GM12878 (cell line): ENCODE results near the gene PSMC3IP. TPM values are rescaled to one million over a fixed set of nuclear protein-coding genes. Genes with fewer than 3 reads are reported as not detected.

Experiments
- ATAC-seq: fragments of 200-7000 bp; cut with Tn5 transposase; 3 replicates; pipeline ENCODE4 v1.9.1; 2020; ENCODE audit warnings: mild to moderate bottlenecking, moderate library complexity
- BruUV-seq: library from RNA; stranded (reverse); fragments of 400-500 nt; replicated peaks from 2 replicates; lab custom pipeline; 2021; lab: Mats Ljungman, UMichigan
- CTCF ChIA-PET: fragments of 300-600 bp; sonication (Branson Sonifier 250); formaldehyde crosslinking; extraction: SDS; loops from one replicate; lab custom pipeline; 2021; ENCODE audit warnings: inconsistent platforms; lab: Yijun Ruan, JAX
- POLR2A ChIA-PET: fragments of 350-600 bp; formaldehyde crosslinking; extraction: SDS; loops from one replicate; lab custom pipeline; 2021; ENCODE audit warnings: inconsistent platforms; lab: Charles Lee
- RAD21 ChIA-PET: fragments of 300-600 bp; sonication (Branson Sonifier 250); formaldehyde crosslinking; loops from one replicate; lab custom pipeline; 2023; ENCODE audit warnings: antibody characterized with exemption; ENCODE audit not compliant: unreplicated experiment; lab: Charles Lee
- SMC1A ChIA-PET: fragments of 300-600 bp; sonication (Branson Sonifier 250); formaldehyde crosslinking; loops from one replicate; lab custom pipeline; 2023; ENCODE audit not compliant: unreplicated experiment, uncharacterized antibody; lab: Charles Lee
- DNase-seq: peaks from one replicate; pipeline ENCODE4 v3.0.0-alpha.2; 2011; ENCODE audit warnings: low read depth, low spot score
- FAIRE-seq: peaks from 3 replicates; lab custom pipeline; 2011; peaks lifted over from hg19 to GRCh38; lab: Jason Lieb, UNC
- H2AFZ ChIP-seq: 2 replicates; pipeline ENCODE4 v1.6.0; 2011; ENCODE audit warnings: low read depth, low read length, control low read depth; ENCODE audit not compliant: control insufficient read depth
- H3K27ac ChIP-seq: 2 replicates; pipeline ENCODE4 v1.5.1; 2011; ENCODE audit warnings: control low read depth; ENCODE audit not compliant: control insufficient read depth, insufficient read depth
- H3K27me3 ChIP-seq, 2 experiments: replicated peaks in 1 of 2; 2 replicates each; pipeline versions ENCODE4 v1.6.0 to v1.6.1; 2011; ENCODE audit warnings: low read length in 1 of 2; ENCODE audit not compliant: control insufficient read depth in 2 of 2, insufficient read depth in 2 of 2
- H3K36me3 ChIP-seq, 2 experiments: 2 replicates each; pipeline ENCODE4 v1.5.1; 2011; ENCODE audit warnings: low read length in 1 of 2; ENCODE audit not compliant: control insufficient read depth in 2 of 2, insufficient read depth in 2 of 2
- H3K4me1 ChIP-seq: 2 replicates; pipeline ENCODE4 v1.6.1; 2011; ENCODE audit warnings: mild to moderate bottlenecking, low read length, moderate library complexity, mixed read lengths; ENCODE audit not compliant: control insufficient read depth, insufficient read depth
- H3K4me2 ChIP-seq: 2 replicates; pipeline ENCODE4 v1.6.0; 2011; ENCODE audit warnings: control low read depth; ENCODE audit not compliant: control insufficient read depth, insufficient read depth
- H3K4me3 ChIP-seq: fragments of 200-600 bp; sonication (generic); 2 replicates; pipeline ENCODE4 v1.5.1; 2016
- H3K79me2 ChIP-seq: 2 replicates; pipeline ENCODE4 v1.6.0; 2011; ENCODE audit warnings: low read length; ENCODE audit not compliant: control insufficient read depth, insufficient read depth
- H3K9ac ChIP-seq: 2 replicates; pipeline ENCODE4 v1.8.0; 2011; ENCODE audit warnings: low read length, control low read depth, mixed read lengths; ENCODE audit not compliant: control insufficient read depth, insufficient read depth
- H3K9me3 ChIP-seq: replicated peaks from 3 replicates; pipeline ENCODE4 v1.5.1; 2011; ENCODE audit warnings: mild to moderate bottlenecking, low read length; ENCODE audit not compliant: control insufficient read depth, insufficient read depth
- H4K20me1 ChIP-seq: 2 replicates; pipeline ENCODE4 v1.6.0; 2011; ENCODE audit not compliant: control insufficient read depth, insufficient read depth
- BCL11A ChIP-seq: IDR thresholded peaks from 2 replicates; pipeline ENCODE4 v1.6.1; 2011; ENCODE audit warnings: low read depth, low read length
- BMI1 ChIP-seq: fragments of 450-650 bp; IDR thresholded peaks from 2 replicates; pipeline ENCODE4 v1.6.1; 2016; ENCODE audit warnings: mild to moderate bottlenecking, moderate library complexity, borderline replicate concordance
- CHD1 ChIP-seq: IDR thresholded peaks from 2 replicates; pipeline ENCODE4 v1.6.1; 2012; ENCODE audit warnings: low read depth, low read length, improper control_type of control experiment
- CREB1 ChIP-seq: IDR thresholded peaks from 2 replicates; pipeline ENCODE4 v1.6.1; 2012; ENCODE audit warnings: low read depth, mild to moderate bottlenecking, inconsistent platforms
- GATAD2B ChIP-seq: fragments of 450-650 bp; conservative IDR thresholded peaks from 2 replicates; pipeline ENCODE4 v1.6.1; 2017; ENCODE audit warnings: low read depth, mild to moderate bottlenecking, moderate library complexity
- HDAC6 ChIP-seq: fragments of 200-600 bp; sonication (generic); IDR thresholded peaks from one replicate; pipeline ENCODE4 v1.8.0; 2017; ENCODE audit warnings: antibody characterized with exemption; ENCODE audit not compliant: unreplicated experiment
- MEF2A ChIP-seq: IDR thresholded peaks from 2 replicates; pipeline ENCODE4 v1.6.1; 2011; ENCODE audit warnings: low read depth, mild to moderate bottlenecking, low read length, moderate library complexity; ENCODE audit not compliant: insufficient read depth
- MXI1 ChIP-seq: fragments of 150-350 bp; IDR thresholded peaks from 2 replicates; pipeline ENCODE4 v1.6.1; 2011; ENCODE audit warnings: low read depth, mild to moderate bottlenecking, inconsistent platforms, low read length, improper control_type of control experiment
- POLR2AphosphoS2 ChIP-seq: IDR thresholded peaks from 2 replicates; pipeline ENCODE4 v1.6.1; 2011; ENCODE audit warnings: low read depth, mild to moderate bottlenecking, low read length, improper control_type of control experiment, moderate library complexity
- SIN3A ChIP-seq: IDR thresholded peaks from 2 replicates; pipeline ENCODE4 v1.6.1; 2012; ENCODE audit warnings: low read depth, low read length, improper control_type of control experiment
- SRF ChIP-seq, 2 experiments: IDR thresholded peaks; 2 replicates each; pipeline ENCODE4 v1.6.1; 2011; ENCODE audit warnings: low read depth in 2 of 2, low read length in 2 of 2, mild to moderate bottlenecking in 1 of 2, moderate library complexity in 1 of 2
- YY1 ChIP-seq: IDR thresholded peaks from 2 replicates; pipeline ENCODE4 v1.6.1; 2011; ENCODE audit warnings: low read depth, mild to moderate bottlenecking, low read length
- ZNF24 ChIP-seq: fragments of 450-650 bp; IDR thresholded peaks from 2 replicates; pipeline ENCODE4 v1.6.1; 2017; ENCODE audit warnings: antibody characterized with exemption, mild to moderate bottlenecking
- ZNF384 ChIP-seq: IDR thresholded peaks from 2 replicates; pipeline ENCODE4 v1.6.1; 2012; ENCODE audit warnings: low read depth, mild to moderate bottlenecking, low read length, improper control_type of control experiment, borderline replicate concordance
- WGBS: methylation state at CpG from one replicate; pipeline ENCODE4 v1.1.6; 2016; ENCODE audit warnings: low lambda C conversion rate; ENCODE audit not compliant: insufficient replicate concordance, insufficient coverage; ENCODE audit errors: missing lambda C conversion rate; 5-methylcytosine and 5-hydroxymethylcytosine counted together
- in situ Hi-C: fragments of 300-500 bp; cut with MboI; formaldehyde crosslinking; loops from 9 replicates; pipeline ENCODE4 v1.14.3; 2018; ENCODE audit warnings: mixed read lengths
- intact Hi-C: fragments of 100-400 bp; cut with micrococcal nuclease; formaldehyde crosslinking; loops from one replicate; pipeline ENCODE4 v1.14.2; 2022; ENCODE audit not compliant: unreplicated experiment
- polyA plus RNA-seq, 11 experiments: library from polyadenylated mRNA; depleted of rRNA in 4 of 11; unstranded in 6 of 11; stranded (reverse) in 5 of 11; fragments of >200 nt; fragmentation: Nextera tagmentation in 4 of 11; fragmentation: Illumina TruSeq in 1 of 11; extraction: Ambion mirVana in 4 of 11; extraction: Trizol in 1 of 11; gene quantifications; 1 replicate in 1 of 11; 2 replicates in 10 of 11; pipeline versions ENCODE4 v1.2.1 to v1.2.3, GENCODE V29; 2011 to 2016; ENCODE audit warnings: inconsistent platforms in 2 of 11, missing spikeins in 2 of 11, low read depth in 1 of 11
- total RNA-seq, 4 experiments: library from RNA; depleted of rRNA in 3 of 4; stranded (reverse); fragments of >200 nt in 3 of 4; fragmentation: Illumina TruSeq in 1 of 4; extraction: Trizol in 1 of 4; gene quantifications; 2 replicates each; pipeline versions ENCODE4 v1.2.1 to v1.2.3, GENCODE V29; 2013 to 2021
- TF ChIP-seq, protein P1 (sequence below): fragments of 450-650 bp; formaldehyde crosslinking; IDR thresholded peaks from 2 replicates; pipeline ENCODE4 v1.4.0; 2020; ENCODE audit warnings: mild to moderate bottlenecking, moderate library complexity
- TF ChIP-seq, protein P2 (sequence below): fragments of 450-650 bp; IDR thresholded peaks from 2 replicates; pipeline ENCODE4 v1.6.1; 2017; ENCODE audit warnings: mild to moderate bottlenecking, moderate library complexity
- TF ChIP-seq, protein P3 (sequence below): IDR thresholded peaks from 2 replicates; pipeline ENCODE4 v1.6.1; 2011; ENCODE audit warnings: borderline replicate concordance, low read depth, mild to moderate bottlenecking, moderate library complexity, mixed read lengths, low read length; ENCODE audit not compliant: insufficient read depth; ENCODE audit errors: extremely low read length

PSMC3IP gene
- total and polyA plus RNA-seq, 10 of the 15 experiments (the other 5 are each of a cell fraction or from before 2014, with no cell fraction given): 6.8 to 34.5 (median 17.7) TPM

DNA sequence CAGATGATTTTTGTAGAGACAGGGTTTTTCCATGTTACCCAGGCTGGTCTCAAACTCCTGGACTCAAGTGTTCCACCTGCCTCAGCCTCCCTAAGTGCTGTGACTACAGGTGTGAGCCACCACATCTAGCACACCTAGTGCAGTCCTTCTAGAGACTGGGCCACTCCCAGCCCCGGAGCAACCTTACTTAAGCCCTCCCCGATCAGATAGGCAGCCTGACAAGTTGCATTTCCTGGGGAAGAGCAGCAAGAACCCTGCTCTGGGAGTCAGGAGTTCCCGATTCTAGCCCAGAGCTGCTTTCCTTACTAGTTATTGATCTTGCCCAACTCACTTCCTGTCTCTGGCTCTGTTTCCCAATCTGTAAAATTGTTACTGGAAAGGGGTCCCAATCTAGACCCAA lies 48.5 kb downstream of the PSMC3IP start:
- no peaks in the 10 kb centered on the region for H3K36me3 ChIP-seq
- peaks cover 22% of the 10 kb centered on the region for H3K4me1 ChIP-seq
- no peak for DNase-seq
- ChIA-PET RAD21 (interaction anchor here (1.4 kb wide), 1 partner anchor 122 kb away, joined by 4 read pairs; no protein-coding TSS in a partner anchor), CTCF (interaction anchor here (0.6 to 1.4 kb wide), 4 partner anchors 15 to 123 kb away, joined by 3 read pairs; no protein-coding TSS in a partner anchor), SMC1A (interaction anchor here (1.4 kb wide), 1 partner anchor 11 kb away, joined by 6 read pairs; no protein-coding TSS in a partner anchor), POLR2A (interaction anchor here (0.7 kb wide), 1 partner anchor 302 kb away, joined by 4 read pairs; no protein-coding TSS in a partner anchor)
- no peak overlapping the region for H3K9ac ChIP-seq
- no peaks in the 10 kb centered on the region for H4K20me1 ChIP-seq
- no peaks in the 10 kb centered on the region for H3K9me3 ChIP-seq
- no peak overlapping the region for H3K4me2 ChIP-seq
- BruUV-seq: no TSS peak
- no peak overlapping the region for H3K4me3 ChIP-seq
- intact Hi-C loops: no loop called here
- no peak for ATAC-seq
- WGBS: 96% methylated on average over 3 of the region's 3 CpGs
- H3K27me3 ChIP-seq: no peaks in the 10 kb centered on the region
- H3K79me2 ChIP-seq: no peaks in the 10 kb centered on the region
- no peak overlapping the region for H3K27ac ChIP-seq
- no peak overlapping the region for H2AFZ ChIP-seq
- FAIRE-seq: no peak
- in situ Hi-C loops: loop anchor here (5.0 kb wide), 1 partner anchor 207 kb away; no protein-coding TSS in a partner anchor
- no peak for TF ChIP-seq BCL11A
- TF ChIP-seq MXI1: no peak
- no peak for TF ChIP-seq GATAD2B
- TF ChIP-seq, protein P1, sequence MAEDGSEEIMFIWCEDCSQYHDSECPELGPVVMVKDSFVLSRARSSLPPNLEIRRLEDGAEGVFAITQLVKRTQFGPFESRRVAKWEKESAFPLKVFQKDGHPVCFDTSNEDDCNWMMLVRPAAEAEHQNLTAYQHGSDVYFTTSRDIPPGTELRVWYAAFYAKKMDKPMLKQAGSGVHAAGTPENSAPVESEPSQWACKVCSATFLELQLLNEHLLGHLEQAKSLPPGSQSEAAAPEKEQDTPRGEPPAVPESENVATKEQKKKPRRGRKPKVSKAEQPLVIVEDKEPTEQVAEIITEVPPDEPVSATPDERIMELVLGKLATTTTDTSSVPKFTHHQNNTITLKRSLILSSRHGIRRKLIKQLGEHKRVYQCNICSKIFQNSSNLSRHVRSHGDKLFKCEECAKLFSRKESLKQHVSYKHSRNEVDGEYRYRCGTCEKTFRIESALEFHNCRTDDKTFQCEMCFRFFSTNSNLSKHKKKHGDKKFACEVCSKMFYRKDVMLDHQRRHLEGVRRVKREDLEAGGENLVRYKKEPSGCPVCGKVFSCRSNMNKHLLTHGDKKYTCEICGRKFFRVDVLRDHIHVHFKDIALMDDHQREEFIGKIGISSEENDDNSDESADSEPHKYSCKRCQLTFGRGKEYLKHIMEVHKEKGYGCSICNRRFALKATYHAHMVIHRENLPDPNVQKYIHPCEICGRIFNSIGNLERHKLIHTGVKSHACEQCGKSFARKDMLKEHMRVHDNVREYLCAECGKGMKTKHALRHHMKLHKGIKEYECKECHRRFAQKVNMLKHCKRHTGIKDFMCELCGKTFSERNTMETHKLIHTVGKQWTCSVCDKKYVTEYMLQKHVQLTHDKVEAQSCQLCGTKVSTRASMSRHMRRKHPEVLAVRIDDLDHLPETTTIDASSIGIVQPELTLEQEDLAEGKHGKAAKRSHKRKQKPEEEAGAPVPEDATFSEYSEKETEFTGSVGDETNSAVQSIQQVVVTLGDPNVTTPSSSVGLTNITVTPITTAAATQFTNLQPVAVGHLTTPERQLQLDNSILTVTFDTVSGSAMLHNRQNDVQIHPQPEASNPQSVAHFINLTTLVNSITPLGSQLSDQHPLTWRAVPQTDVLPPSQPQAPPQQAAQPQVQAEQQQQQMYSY: no peak
- TF ChIP-seq HDAC6: no peak
- TF ChIP-seq, protein P2, sequence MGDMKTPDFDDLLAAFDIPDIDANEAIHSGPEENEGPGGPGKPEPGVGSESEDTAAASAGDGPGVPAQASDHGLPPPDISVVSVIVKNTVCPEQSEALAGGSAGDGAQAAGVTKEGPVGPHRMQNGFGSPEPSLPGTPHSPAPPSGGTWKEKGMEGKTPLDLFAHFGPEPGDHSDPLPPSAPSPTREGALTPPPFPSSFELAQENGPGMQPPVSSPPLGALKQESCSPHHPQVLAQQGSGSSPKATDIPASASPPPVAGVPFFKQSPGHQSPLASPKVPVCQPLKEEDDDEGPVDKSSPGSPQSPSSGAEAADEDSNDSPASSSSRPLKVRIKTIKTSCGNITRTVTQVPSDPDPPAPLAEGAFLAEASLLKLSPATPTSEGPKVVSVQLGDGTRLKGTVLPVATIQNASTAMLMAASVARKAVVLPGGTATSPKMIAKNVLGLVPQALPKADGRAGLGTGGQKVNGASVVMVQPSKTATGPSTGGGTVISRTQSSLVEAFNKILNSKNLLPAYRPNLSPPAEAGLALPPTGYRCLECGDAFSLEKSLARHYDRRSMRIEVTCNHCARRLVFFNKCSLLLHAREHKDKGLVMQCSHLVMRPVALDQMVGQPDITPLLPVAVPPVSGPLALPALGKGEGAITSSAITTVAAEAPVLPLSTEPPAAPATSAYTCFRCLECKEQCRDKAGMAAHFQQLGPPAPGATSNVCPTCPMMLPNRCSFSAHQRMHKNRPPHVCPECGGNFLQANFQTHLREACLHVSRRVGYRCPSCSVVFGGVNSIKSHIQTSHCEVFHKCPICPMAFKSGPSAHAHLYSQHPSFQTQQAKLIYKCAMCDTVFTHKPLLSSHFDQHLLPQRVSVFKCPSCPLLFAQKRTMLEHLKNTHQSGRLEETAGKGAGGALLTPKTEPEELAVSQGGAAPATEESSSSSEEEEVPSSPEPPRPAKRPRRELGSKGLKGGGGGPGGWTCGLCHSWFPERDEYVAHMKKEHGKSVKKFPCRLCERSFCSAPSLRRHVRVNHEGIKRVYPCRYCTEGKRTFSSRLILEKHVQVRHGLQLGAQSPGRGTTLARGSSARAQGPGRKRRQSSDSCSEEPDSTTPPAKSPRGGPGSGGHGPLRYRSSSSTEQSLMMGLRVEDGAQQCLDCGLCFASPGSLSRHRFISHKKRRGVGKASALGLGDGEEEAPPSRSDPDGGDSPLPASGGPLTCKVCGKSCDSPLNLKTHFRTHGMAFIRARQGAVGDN: no peak
- TF ChIP-seq CHD1: no peak
- no peak for TF ChIP-seq SIN3A
- no peak for TF ChIP-seq YY1
- no peak for TF ChIP-seq MEF2A
- TF ChIP-seq, protein P3, sequence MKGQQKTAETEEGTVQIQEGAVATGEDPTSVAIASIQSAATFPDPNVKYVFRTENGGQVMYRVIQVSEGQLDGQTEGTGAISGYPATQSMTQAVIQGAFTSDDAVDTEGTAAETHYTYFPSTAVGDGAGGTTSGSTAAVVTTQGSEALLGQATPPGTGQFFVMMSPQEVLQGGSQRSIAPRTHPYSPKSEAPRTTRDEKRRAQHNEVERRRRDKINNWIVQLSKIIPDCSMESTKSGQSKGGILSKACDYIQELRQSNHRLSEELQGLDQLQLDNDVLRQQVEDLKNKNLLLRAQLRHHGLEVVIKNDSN: no peak
- TF ChIP-seq POLR2AphosphoS2: no peak
- no peak for TF ChIP-seq BMI1
- TF ChIP-seq ZNF384: no peak
- no peak for TF ChIP-seq SRF (IDR thresholded peaks at IDR 0.05; ENCODE audit: low read depth in 2 of 2, low read length in 2 of 2)
- TF ChIP-seq ZNF24: no peak
- no peak for TF ChIP-seq CREB1
